ENCODE measurements around the gene SNAI3.

The SNAI3 gene

GRCh38 chr16:88651989-88652761 lies 34.1 kb downstream of the SNAI3 start:
- Histone ChIP-seq H3K18ac (ENCODE audit: low read length) (no peak overlapping the region), H4K8ac (ENCODE audit: low read depth, low read length) (no peak overlapping the region), H3K4me2 (ENCODE audit: low read length) (no peak overlapping the region), H2AFZ (ENCODE audit: insufficient read depth, low read length, poor library complexity) (no peak overlapping the region), H3K36me3 (ENCODE audit: control insufficient read depth in 1 of 2, insufficient read depth in 2 of 2, low read length in 2 of 2) (peaks cover 62 to 63% of the 10 kb centered on the region in 2 experiments), H3K79me2 (ENCODE audit: control insufficient read depth, insufficient read depth, low read length, poor library complexity) (peaks cover 11% of the 10 kb centered on the region), H3K27me3 (ENCODE audit: insufficient read depth, low read length) (no peaks in the 10 kb centered on the region), H3K4me1 (ENCODE audit: control insufficient read depth in 1 of 2, insufficient read depth in 2 of 2, low read length in 2 of 2) (peaks cover 15 to 16% of the 10 kb centered on the region in 2 experiments), H3K27ac (ENCODE audit: low read depth, low read length) (no peak overlapping the region), H3K14ac (ENCODE audit: low read length) (no peak overlapping the region), H2AK5ac (ENCODE audit: low read length) (no peak overlapping the region), H3K23ac (ENCODE audit: low read length) (no peak overlapping the region), H4K91ac (ENCODE audit: low read depth, low read length) (no peak overlapping the region), H3K9me3 (ENCODE audit: insufficient read depth, low read depth, low read length) (peaks cover 5% of the 10 kb centered on the region), H2BK120ac (ENCODE audit: insufficient read depth, low read length, poor library complexity) (no peak overlapping the region), H2BK5ac (ENCODE audit: low read depth, low read length, poor library complexity) (no peak overlapping the region), H3K4me3 (ENCODE audit: low read depth, low read length) (no peak overlapping the region), H3K4ac (ENCODE audit: low read depth, low read length) (no peak overlapping the region), H3K79me1 (ENCODE audit: low read length) (peaks cover 10% of the 10 kb centered on the region), H4K12ac (ENCODE audit: low read depth, low read length) (peak overlapping the region; percentile 16), H3K9ac (ENCODE audit: low read length) (no peak overlapping the region), H2BK12ac (ENCODE audit: low read length) (no peak overlapping the region)
- no CpG with 5 or more reads among the region's 29 CpGs for WGBS (ENCODE audit: extremely low coverage, insufficient coverage, insufficient read length)
- DNase-seq, result no peak

GRCh38 chr16:88651276-88651988 lies 34.9 kb downstream of the SNAI3 start:
- H3K36me3 ChIP-seq (ENCODE audit: control insufficient read depth in 1 of 2, insufficient read depth in 2 of 2, low read length in 2 of 2), result peaks cover 55 to 57% of the 10 kb centered on the region in 2 experiments
- no peak overlapping the region for H2AK5ac ChIP-seq (ENCODE audit: low read length)
- peaks cover 5% of the 10 kb centered on the region for H3K9me3 ChIP-seq (ENCODE audit: insufficient read depth, low read depth, low read length)
- H3K27me3 ChIP-seq (ENCODE audit: insufficient read depth, low read length), result no peaks in the 10 kb centered on the region
- H3K4ac ChIP-seq (ENCODE audit: low read depth, low read length), result no peak overlapping the region
- peak overlapping the region; percentile 43 for H3K27ac ChIP-seq (ENCODE audit: low read depth, low read length)
- DNase-seq, result no peak
- peak overlapping the region; percentile 13 for H2BK5ac ChIP-seq (ENCODE audit: low read depth, low read length, poor library complexity)
- no peak overlapping the region for H4K91ac ChIP-seq (ENCODE audit: low read depth, low read length)
- H3K9ac ChIP-seq (ENCODE audit: low read length), result no peak overlapping the region
- H3K14ac ChIP-seq (ENCODE audit: low read length), result peak overlapping the region; percentile 25
- H4K12ac ChIP-seq (ENCODE audit: low read depth, low read length), result peak overlapping the region; percentile 15
- H2BK12ac ChIP-seq (ENCODE audit: low read length), result no peak overlapping the region
- WGBS (ENCODE audit: extremely low coverage, insufficient coverage, insufficient read length), result no CpG with 5 or more reads among the region's 24 CpGs
- no peak overlapping the region for H3K23ac ChIP-seq (ENCODE audit: low read length)
- H4K8ac ChIP-seq (ENCODE audit: low read depth, low read length), result no peak overlapping the region
- peaks cover 11% of the 10 kb centered on the region for H3K79me2 ChIP-seq (ENCODE audit: control insufficient read depth, insufficient read depth, low read length, poor library complexity)
- peak overlapping the region; percentile 82 for H3K4me2 ChIP-seq (ENCODE audit: low read length)
- H3K4me3 ChIP-seq (ENCODE audit: low read depth, low read length), result no peak overlapping the region
- peak overlapping the region; percentile 28 for H2AFZ ChIP-seq (ENCODE audit: insufficient read depth, low read length, poor library complexity)
- peak overlapping the region; percentile 18 for H3K18ac ChIP-seq (ENCODE audit: low read length)
- peaks cover 10% of the 10 kb centered on the region for H3K79me1 ChIP-seq (ENCODE audit: low read length)
- peak overlapping the region; percentile 48 for H2BK120ac ChIP-seq (ENCODE audit: insufficient read depth, low read length, poor library complexity)
- peaks cover 16 to 18% of the 10 kb centered on the region in 2 experiments for H3K4me1 ChIP-seq (ENCODE audit: control insufficient read depth in 1 of 2, insufficient read depth in 2 of 2, low read length in 2 of 2)

- Histone ChIP-seq H2AFZ (ENCODE audit: insufficient read depth, low read length, poor library complexity) (peak within 1 kb of the TSS; percentile 64), H2BK5ac (ENCODE audit: low read depth, low read length, poor library complexity) (peak within 1 kb of the TSS; percentile 64), H2BK12ac (ENCODE audit: low read length) (no peak within 1 kb of the TSS), H3K4ac (ENCODE audit: low read depth, low read length) (peak within 1 kb of the TSS; percentile 83), H3K79me1 (ENCODE audit: low read length) (peaks cover 10% of the 10 kb centered on the region), H4K8ac (ENCODE audit: low read depth, low read length) (peak within 1 kb of the TSS; percentile 70), H3K4me1 (ENCODE audit: control insufficient read depth in 1 of 2, insufficient read depth in 2 of 2, low read length in 2 of 2) (peaks cover 16 to 18% of the 10 kb centered on the region in 2 experiments), H2BK120ac (ENCODE audit: insufficient read depth, low read length, poor library complexity) (peak within 1 kb of the TSS; percentile 61), H3K9me3 (ENCODE audit: insufficient read depth, low read depth, low read length) (peaks cover 5% of the 10 kb centered on the region), H3K23ac (ENCODE audit: low read length) (no peak within 1 kb of the TSS), H3K27me3 (ENCODE audit: insufficient read depth, low read length) (no peaks in the 10 kb centered on the region), H3K79me2 (ENCODE audit: control insufficient read depth, insufficient read depth, low read length, poor library complexity) (peaks cover 11% of the 10 kb centered on the region), H3K9ac (ENCODE audit: low read length) (peak within 1 kb of the TSS; percentile 82), H4K12ac (ENCODE audit: low read depth, low read length) (peak within 1 kb of the TSS; percentile 84), H4K91ac (ENCODE audit: low read depth, low read length) (peak within 1 kb of the TSS; percentile 86), H3K36me3 (ENCODE audit: control insufficient read depth in 1 of 2, insufficient read depth in 2 of 2, low read length in 2 of 2) (peaks cover 54 to 57% of the 10 kb centered on the region in 2 experiments), H3K14ac (ENCODE audit: low read length) (peak within 1 kb of the TSS; percentile 95), H3K27ac (ENCODE audit: low read depth, low read length) (peak within 1 kb of the TSS; percentile 54), H3K4me3 (ENCODE audit: low read depth, low read length) (peak within 1 kb of the TSS; percentile 82), H3K4me2 (ENCODE audit: low read length) (peak within 1 kb of the TSS; percentile 82), H3K18ac (ENCODE audit: low read length) (peak within 1 kb of the TSS; percentile 97), H2AK5ac (ENCODE audit: low read length) (peak within 1 kb of the TSS; percentile 79)
- WGBS (ENCODE audit: extremely low coverage, insufficient coverage, insufficient read length), result no CpG with 5 or more reads among the region's 41 CpGs
- DNase-seq, result peak; percentile 19 to 33
Observed at GRCh38 chr16:88650749-88651275, 35.5 kb downstream of the SNAI3 start, which contains the start of gene CYBA. CYBA (minus strand) TSS chr16:88651053; CDS start chr16:88651013, 40 bp downstream.
